HG03064 (cell line): Measurements from ENCODE around the gene CASP7.
"Not testable (repeated sequence)": the region's sequence is repeated elsewhere in the genome, so short reads cannot be mapped to it uniquely, and the experiment has no call there.

Source experiments
- ATAC-seq: cut with Tn5 transposase; IDR thresholded peaks from one replicate; pipeline ENCODE4 v1.9.1; 2021; ENCODE audit warnings: low read depth; ENCODE audit not compliant: unreplicated experiment

Gene CASP7

GRCh38 chr10:113751181-113751732 is 71.5 kb downstream of the CASP7 start, which contains the start of gene PLEKHS1:
TSS of gene PLEKHS1 (plus strand) at chr10:113751682. CDS start at chr10:113755278, 3,596 bp downstream.
- ATAC-seq, result no peak

DNA sequence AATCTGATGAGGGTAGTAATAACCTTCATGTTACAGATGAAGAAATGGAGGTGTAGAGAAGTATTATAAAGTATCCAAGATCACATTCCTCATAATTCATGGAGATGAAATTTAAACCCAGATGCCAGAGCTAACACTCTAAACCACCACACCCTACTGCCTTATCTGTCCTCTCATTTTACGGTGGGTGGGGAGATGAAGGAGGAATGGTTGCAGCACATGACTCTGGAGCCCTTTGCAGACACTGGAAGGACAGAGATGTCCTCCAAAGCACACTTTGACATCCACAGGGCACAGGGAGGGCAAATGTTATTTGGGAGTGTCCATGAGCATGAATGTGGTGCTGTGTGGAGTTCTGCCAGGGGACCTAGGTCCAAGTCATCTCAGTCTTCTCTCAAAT is 72.8 kb downstream of the CASP7 start:
- ATAC-seq, result no peak

GRCh38 chr10:113753020-113753692 is 73.4 kb downstream of the CASP7 start:
- ATAC-seq, result no peak

GRCh38 chr10:113754125-113754524 is 74.4 kb downstream of the CASP7 start:
- ATAC-seq, result no peak

GRCh38 chr10:113754768-113755167 is 75.1 kb downstream of the CASP7 start:
- no peak for ATAC-seq

GRCh38 chr10:113756940-113757543 is 77.3 kb downstream of the CASP7 start:
- ATAC-seq, result no peak

DNA sequence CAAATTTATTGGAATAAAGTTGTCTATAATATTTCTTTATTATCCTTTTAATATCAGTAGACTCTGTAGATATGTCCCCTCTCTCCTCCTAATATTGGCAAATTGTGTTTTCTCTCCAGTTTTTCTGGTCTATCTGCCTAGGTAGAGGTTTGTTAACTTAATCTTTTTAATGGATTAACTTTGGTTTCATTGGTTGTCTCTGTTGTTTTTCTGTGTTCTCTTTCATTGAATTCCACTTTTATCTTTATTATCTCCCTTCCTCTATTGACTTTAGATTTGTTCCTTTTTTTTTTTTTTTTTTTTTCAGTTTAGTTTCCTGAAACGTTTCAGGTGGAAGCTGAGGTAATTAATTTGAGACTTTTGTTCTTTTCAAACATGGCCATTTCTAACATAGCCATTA is 82.4 kb downstream of the CASP7 start:
- no peak for ATAC-seq

GRCh38 chr10:113764582-113764981 is 84.9 kb downstream of the CASP7 start:
- ATAC-seq, result no peak

DNA sequence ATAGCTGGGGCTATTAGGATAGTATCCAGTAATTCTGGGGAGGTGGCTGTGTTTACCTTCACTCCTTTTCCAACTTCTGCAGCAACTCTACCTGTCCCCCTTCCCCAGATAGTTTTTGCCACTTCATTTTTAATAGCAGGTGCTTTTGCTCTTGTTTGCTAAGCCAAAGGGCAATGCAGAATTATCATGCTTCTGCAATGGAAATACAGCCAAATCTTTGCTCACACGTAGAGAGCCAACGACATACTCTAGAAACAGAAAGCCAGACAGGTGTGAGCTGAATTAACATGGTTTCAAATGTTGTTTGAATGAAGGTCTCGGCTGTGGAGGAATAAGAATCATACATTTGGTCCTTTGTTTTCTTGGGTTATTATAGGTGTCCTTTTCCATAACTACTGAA is 86.2 kb downstream of the CASP7 start:
- ATAC-seq, result no peak

DNA sequence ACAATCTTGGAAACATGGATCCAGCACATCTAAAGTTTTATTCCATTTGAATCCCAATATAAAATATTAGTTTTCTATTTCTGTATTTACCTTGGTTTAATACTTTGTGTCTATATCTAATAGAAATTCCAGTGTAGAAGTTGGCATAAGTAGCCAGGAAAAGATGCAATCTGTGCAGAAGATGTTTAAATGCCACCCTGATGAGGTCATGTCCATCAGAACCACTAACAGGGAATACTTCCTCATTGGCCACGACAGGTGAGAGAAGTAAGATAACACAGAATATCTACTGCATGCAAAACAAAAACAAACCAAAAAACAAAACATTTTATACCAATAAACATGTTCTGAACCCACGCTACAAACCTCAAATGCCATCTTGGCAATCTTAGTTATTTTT is 87.5 kb downstream of the CASP7 start:
- no peak for ATAC-seq

- no peak for ATAC-seq
Measured at GRCh38 chr10:113770346-113770745, 90.6 kb downstream of the CASP7 start.

- ATAC-seq, result not testable (repeated sequence)
Measured at GRCh38 chr10:113771131-113771530, 91.4 kb downstream of the CASP7 start.

DNA sequence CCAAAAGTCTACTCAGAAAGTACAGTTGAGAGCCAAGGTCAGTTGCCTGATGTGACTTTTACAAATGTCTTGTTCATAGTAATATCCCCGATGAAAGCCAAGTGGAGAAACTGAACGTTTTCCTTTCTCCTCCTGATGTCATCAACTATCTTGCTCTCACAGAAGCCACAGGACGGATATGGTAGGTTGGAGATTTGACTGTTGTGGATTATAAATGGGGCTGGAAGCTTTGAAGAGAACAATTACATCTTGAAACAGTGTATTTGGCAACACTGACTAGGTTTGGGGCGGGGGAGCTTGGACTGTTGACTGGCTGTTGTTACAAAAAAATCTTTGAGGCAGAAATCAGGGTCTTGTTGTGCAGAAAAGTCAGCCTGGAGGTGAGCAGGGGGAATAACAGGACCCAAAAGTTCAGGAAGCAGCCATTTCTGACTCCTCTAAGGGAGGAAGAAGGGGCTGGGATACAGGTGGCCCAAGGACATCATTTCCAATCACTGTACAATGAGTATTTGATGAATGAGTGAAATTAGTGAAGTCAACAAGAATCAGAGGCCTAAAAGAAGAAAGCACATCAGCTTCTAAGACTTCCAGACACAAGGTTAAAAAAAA is 96.1 kb downstream of the CASP7 start:
- no peak for ATAC-seq

DNA sequence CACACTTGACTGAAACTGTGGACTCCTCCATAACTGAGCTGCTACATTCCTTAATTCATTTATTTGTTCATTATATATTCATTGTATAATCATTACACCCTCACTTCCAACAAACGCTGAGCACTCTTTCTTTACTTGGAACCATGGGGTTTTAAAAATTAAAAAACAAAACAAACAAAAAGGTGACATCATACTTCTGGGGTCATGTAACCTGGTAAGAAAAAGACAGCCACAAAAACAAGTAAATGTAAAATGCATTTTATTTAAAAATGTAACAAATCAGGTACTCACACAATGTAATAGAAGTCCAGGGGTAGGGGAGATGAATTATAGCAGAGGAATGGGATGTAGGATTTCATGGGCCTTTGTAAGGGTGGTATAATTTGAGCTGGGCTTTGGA is 96.8 kb downstream of the CASP7 start:
- no peak for ATAC-seq
